AG04449 (cell line): ENCODE results near the gene ITPR1.

ENCODE experiments used
- CTCF ChIA-PET: fragments of 350-600 bp; formaldehyde crosslinking; extraction: SDS; loops from one replicate; lab custom pipeline; 2021; ENCODE audit warnings: antibody characterized with exemption; lab: Yijun Ruan, JAX
- POLR2A ChIA-PET: fragments of 400-600, 350-600 bp; formaldehyde crosslinking; extraction: SDS; loops from one replicate; lab custom pipeline; 2020; ENCODE audit warnings: antibody characterized with exemption, inconsistent platforms; lab: Yijun Ruan, JAX
- DNase-seq: peaks from one replicate; pipeline ENCODE4 v3.0.0-alpha.2; 2010; ENCODE audit warnings: low read depth, low spot score
- H3K4me3 ChIP-seq: 2 replicates; pipeline ENCODE4 v1.5.1; 2011; ENCODE audit warnings: low read depth, mild to moderate bottlenecking, control low read depth, low read length
- TF ChIP-seq, protein P1 (sequence below): IDR thresholded peaks from one replicate; pipeline ENCODE4 v1.5.1; 2011; ENCODE audit warnings: mild to moderate bottlenecking, moderate library complexity, low read length, control low read depth, inconsistent platforms; ENCODE audit not compliant: insufficient read depth; ENCODE audit errors: missing control alignments

ITPR1 gene

DNA sequence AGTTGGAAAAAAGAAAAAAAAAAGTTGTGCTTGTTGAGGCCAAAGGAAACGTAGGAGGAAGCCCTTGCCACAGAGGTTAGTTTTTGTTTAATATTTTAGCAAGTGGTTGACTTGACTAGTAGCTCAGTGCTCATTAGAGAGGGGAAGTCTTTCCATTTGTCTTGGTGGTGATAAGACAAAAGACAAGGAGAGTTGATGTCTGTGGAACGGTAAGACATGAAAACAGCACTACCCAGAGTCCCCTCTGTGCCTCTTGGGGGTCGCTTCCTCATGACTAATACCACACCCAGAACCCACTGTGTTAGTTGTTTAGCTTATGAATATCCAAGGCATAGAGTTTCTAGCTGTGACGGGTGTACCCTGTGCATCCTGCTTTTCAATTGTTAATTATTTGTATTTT, 211.4 kb downstream of the ITPR1 start:
- DNase-seq, result no peak
- POLR2A ChIA-PET, result no interaction called here
- CTCF ChIA-PET, result interaction anchor here (0.9 to 1.2 kb wide), 2 partner anchors 12 to 13 kb away, joined by 3 to 4 read pairs; no protein-coding TSS in a partner anchor
- TF ChIP-seq, protein P1, sequence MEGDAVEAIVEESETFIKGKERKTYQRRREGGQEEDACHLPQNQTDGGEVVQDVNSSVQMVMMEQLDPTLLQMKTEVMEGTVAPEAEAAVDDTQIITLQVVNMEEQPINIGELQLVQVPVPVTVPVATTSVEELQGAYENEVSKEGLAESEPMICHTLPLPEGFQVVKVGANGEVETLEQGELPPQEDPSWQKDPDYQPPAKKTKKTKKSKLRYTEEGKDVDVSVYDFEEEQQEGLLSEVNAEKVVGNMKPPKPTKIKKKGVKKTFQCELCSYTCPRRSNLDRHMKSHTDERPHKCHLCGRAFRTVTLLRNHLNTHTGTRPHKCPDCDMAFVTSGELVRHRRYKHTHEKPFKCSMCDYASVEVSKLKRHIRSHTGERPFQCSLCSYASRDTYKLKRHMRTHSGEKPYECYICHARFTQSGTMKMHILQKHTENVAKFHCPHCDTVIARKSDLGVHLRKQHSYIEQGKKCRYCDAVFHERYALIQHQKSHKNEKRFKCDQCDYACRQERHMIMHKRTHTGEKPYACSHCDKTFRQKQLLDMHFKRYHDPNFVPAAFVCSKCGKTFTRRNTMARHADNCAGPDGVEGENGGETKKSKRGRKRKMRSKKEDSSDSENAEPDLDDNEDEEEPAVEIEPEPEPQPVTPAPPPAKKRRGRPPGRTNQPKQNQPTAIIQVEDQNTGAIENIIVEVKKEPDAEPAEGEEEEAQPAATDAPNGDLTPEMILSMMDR, result no peak
- no peak overlapping the region for H3K4me3 ChIP-seq

- ChIA-PET CTCF (interaction anchor here (1.1 kb wide), 2 partner anchors 38 to 350 kb away, joined by 3 read pairs; no protein-coding TSS in a partner anchor), POLR2A (no interaction called here)
- H3K4me3 ChIP-seq, result no peak overlapping the region
- no peak for DNase-seq
- TF ChIP-seq, protein P1, result no peak
Observed at GRCh38 chr3:4707324-4707723, 214.2 kb downstream of the ITPR1 start.

- TF ChIP-seq, protein P1, result no peak
- no peak overlapping the region for H3K4me3 ChIP-seq
- DNase-seq, result no peak
- ChIA-PET POLR2A (no interaction called here), CTCF (no interaction called here)
Observed at GRCh38 chr3:4708230-4708629, 215.1 kb downstream of the ITPR1 start.

- TF ChIP-seq, protein P1, result no peak
- ChIA-PET CTCF (interaction anchor here (0.8 to 13.0 kb wide), 9 partner anchors 17 to 412 kb away, joined by 3 to 416 read pairs (median 3); partner anchors contain the start of gene BHLHE40), POLR2A (no interaction called here)
- no peak overlapping the region for H3K4me3 ChIP-seq
- DNase-seq, result no peak
Observed at GRCh38 chr3:4709341-4709740, 216.2 kb downstream of the ITPR1 start.

DNA sequence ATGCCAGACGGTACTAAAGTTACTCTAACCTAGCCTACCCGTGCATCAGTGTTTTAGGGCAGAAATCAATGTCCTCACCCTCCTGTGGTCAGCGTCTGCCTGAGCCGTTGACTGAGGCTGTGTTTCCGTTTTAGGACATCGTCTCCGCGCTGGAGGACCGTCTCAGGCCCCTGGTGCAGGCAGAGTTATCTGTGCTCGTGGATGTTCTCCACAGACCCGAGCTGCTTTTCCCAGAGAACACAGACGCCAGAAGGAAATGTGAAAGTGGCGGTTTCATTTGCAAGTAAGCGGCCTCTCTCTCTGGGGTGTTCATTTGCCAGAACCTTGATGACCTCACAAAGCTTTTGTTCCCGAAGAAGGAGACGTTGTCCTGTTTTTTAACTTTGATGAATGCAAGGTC, 217.0 kb downstream of the ITPR1 start:
- H3K4me3 ChIP-seq, result no peak overlapping the region
- TF ChIP-seq, protein P1, result no peak
- CTCF ChIA-PET, result interaction anchor here (0.7 to 13.0 kb wide), 13 partner anchors 9 to 402 kb away, joined by 3 to 416 read pairs (median 22); partner anchors contain the start of gene BHLHE40
- DNase-seq, result no peak
- POLR2A ChIA-PET, result no interaction called here

DNA sequence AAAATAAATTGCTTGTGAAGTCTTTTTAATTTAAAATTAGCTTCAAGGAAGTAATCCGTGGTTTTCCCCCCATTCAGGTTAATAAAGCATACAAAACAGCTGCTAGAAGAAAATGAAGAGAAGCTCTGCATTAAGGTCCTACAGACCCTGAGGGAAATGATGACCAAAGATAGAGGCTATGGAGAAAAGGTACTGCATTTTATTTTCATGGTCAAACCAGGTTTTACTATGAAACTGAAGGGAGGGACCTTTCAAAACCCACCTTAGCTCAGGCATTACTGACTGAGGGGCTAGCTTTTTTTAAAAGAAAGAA, 218.5 kb downstream of the ITPR1 start:
- TF ChIP-seq, protein P1, result no peak
- no peak overlapping the region for H3K4me3 ChIP-seq
- CTCF ChIA-PET, result interaction anchor here (0.6 to 13.0 kb wide), 69 partner anchors 9 to 565 kb away, joined by 3 to 416 read pairs (median 4); partner anchors contain the start of genes ARL8B and BHLHE40
- DNase-seq, result no peak
- POLR2A ChIA-PET, result interaction anchor here (0.6 to 1.4 kb wide), 6 partner anchors 265 to 346 kb away, joined by 3 to 13 read pairs (median 4); partner anchors contain the start of gene BHLHE40
